Heart left ventricle (tissue), 16 donors: Measurements from ENCODE around the gene CNOT10. TPM values are rescaled to one million over a fixed set of nuclear protein-coding genes. Genes with fewer than 3 reads are reported as not detected.
"Not testable (repeated sequence)": the region's sequence is repeated elsewhere in the genome, so short reads cannot be mapped to it uniquely, and the experiment has no call there.

Experiments
- ATAC-seq, 4 donors: fragments of 200-7000 bp; cut with Tn5 transposase; one replicate each; pipeline ENCODE4 v1.9.1; 2020 to 2022; ENCODE audit warnings: moderate library complexity in 4 of 4, mild to moderate bottlenecking in 3 of 4, moderate number of reproducible peaks in 1 of 4
- DNase-seq, 5 donors: peaks; one replicate each; pipeline ENCODE4 v3.0.0-alpha.2; 2020
- H3K27ac ChIP-seq, 12 donors: fragments of 200-600 bp; sonication (generic) in 4 of 12; one replicate each; pipeline versions ENCODE4 v1.5.0 to v1.8.0; 2016 to 2022; ENCODE audit warnings: mild to moderate bottlenecking in 2 of 12
- H3K27me3 ChIP-seq, 9 donors: fragments of 200-600 bp; sonication (generic) in 2 of 9; one replicate each; pipeline versions ENCODE4 v1.5.1 to v1.8.0; 2016 to 2022; ENCODE audit warnings: mild to moderate bottlenecking in 3 of 9
- H3K36me3 ChIP-seq, 9 donors: fragments of 200-600 bp; sonication (generic) in 2 of 9; one replicate each; pipeline versions ENCODE4 v1.5.0 to v1.8.0; 2018 to 2022; ENCODE audit warnings: mild to moderate bottlenecking in 2 of 9
- H3K4me1 ChIP-seq, 12 donors: fragments of 200-600 bp; sonication (generic) in 4 of 12; one replicate each; pipeline versions ENCODE4 v1.5.0 to v1.8.0; 2016 to 2022; ENCODE audit warnings: mild to moderate bottlenecking in 3 of 12
- H3K4me3 ChIP-seq, 12 donors: fragments of 200-600 bp; sonication (generic) in 4 of 12; one replicate each; pipeline versions ENCODE4 v1.5.0 to v1.8.0; 2017 to 2022; ENCODE audit warnings: mild to moderate bottlenecking in 9 of 12, moderate library complexity in 4 of 12
- H3K9me3 ChIP-seq, 12 donors: fragments of 200-600 bp; sonication (generic) in 4 of 12; one replicate each; pipeline versions ENCODE4 v1.5.0 to v1.8.0; 2016 to 2022; ENCODE audit warnings: mild to moderate bottlenecking in 1 of 12
- POLR2A ChIP-seq, 2 donors: fragments of 450-650 bp; IDR thresholded peaks; one replicate each; pipeline ENCODE4 v1.6.1; 2017; ENCODE audit warnings: antibody characterized with exemption in 2 of 2, mild to moderate bottlenecking in 2 of 2, moderate library complexity in 2 of 2
- WGBS, 4 donors: extraction: QIAGEN DNeasy Blood & Tissue Kit in 2 of 4; methylation state at CpG; one replicate each; pipeline versions ENCODE4 v1.1.5 to v1.1.7; 2013 to 2018; 5-methylcytosine and 5-hydroxymethylcytosine counted together
- intact Hi-C, 10 donors: fragments of 100-400 bp; cut with DNase I; formaldehyde crosslinking; loops; one replicate each; pipeline versions ENCODE4 v1.11.1 to v1.14.2; 2022
- polyA plus RNA-seq, 2 donors: library from polyadenylated mRNA; stranded (reverse); fragments of 200-250 nt; gene quantifications; one replicate each; pipeline ENCODE4 v1.2.3, GENCODE V29; 2013
- total RNA-seq, 9 donors: library from RNA; depleted of rRNA in 2 of 9; stranded (reverse); fragments of >200 nt in 2 of 9; fragmentation: NEBNext Ultra II Directional in 3 of 9; extraction: Animal tissue kit (Norgen Biotek cat#: 25700) in 3 of 9; gene quantifications; one replicate each; pipeline versions ENCODE4 v1.1.0 to v1.2.4, GENCODE V29; 2016 to 2023
- TF ChIP-seq, protein P1 (sequence below), 12 donors: fragments of 200-600 bp; sonication (generic) in 4 of 12; IDR thresholded peaks; one replicate each; pipeline versions ENCODE4 v1.5.0 to v1.8.0; 2018 to 2022; ENCODE audit warnings: antibody characterized with exemption in 12 of 12, mild to moderate bottlenecking in 5 of 12
- donor health status: ischemic (EF 13 %, LVEDD 7.1; RV severe dilation, severe dysfunction).
- donor health status: healthy with polysubstance abuse.
- donor health status: DM: no; HTN: yes; CAD: no.
- donor health status: DM: no; HTN: no; CAD: no.
- donor health status: ischemic (EF 25% LVEDD 6.9; RV normal size, moderate dysfunction).
- donor health status: ischemic (EF 25% LVEDD 5.7; RV mildly dilated, moderate dysfunction).
- donor health status: healthy.
- donor health status: DM: yes; HTN: yes; CAD: no.
- donor health status: ischemic (EF 35%, LVEDD 5.7; RV mildly dilated, moderate dysfunction).
- donor health status: nonischemic (EF 11% LVEDD 7.7; RV severe dilation, severe dysfunction).
- donor health status: DM: yes; HTN: yes; CAD: no.
- donor health status: PGD.
- donor health status: ischemic (EF 29% LVEDD 5.4; RV normal size, mild dysfunction).
- donor health status: nonischemic (EF 23%, LVEDD 6.1; RV moderate dilation, normal function).

The CNOT10 gene
- total and polyA plus RNA-seq, 11 donors = 6.3 to 23.3 (median 15.9) TPM

DNA sequence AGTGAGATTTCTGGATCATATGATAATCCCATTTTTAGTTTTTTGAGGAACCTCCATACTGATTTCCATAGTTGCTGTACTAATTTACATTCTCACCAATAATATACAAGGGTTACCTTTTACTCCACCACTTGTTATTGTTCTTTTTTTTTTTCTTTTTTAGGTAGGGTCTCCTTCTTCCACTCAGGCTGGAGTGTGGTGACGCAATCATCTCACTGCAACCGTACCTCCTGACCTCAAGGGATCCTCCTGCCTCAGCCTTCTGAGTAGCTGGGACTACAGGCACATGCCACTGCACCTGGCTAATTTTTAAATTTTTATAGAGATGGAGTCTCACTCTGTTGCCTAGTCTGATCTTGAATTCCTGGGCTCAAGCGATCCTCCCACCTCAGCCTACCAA, 24.4 kb upstream of the CNOT10 start:
- Histone ChIP-seq H3K4me1 (no peaks in the 10 kb centered on the region), H3K27me3 (no peaks in the 10 kb centered on the region), H3K4me3 (no peak overlapping the region), H3K36me3 (no peaks in the 10 kb centered on the region), H3K9me3 (no peaks in the 10 kb centered on the region), H3K27ac (no peak overlapping the region)
- intact Hi-C loops = loop anchor here in 3 of 10 donors (2.0 to 10.0 kb wide), 2 partner anchors 150 to 286 kb away; no protein-coding TSS in a partner anchor
- 82 to 97% (median 92%) methylated on average over 3 of the region's 3 CpGs for WGBS, 4 donors
- no peak for ATAC-seq
- DNase-seq = no peak
- TF ChIP-seq, protein P1, sequence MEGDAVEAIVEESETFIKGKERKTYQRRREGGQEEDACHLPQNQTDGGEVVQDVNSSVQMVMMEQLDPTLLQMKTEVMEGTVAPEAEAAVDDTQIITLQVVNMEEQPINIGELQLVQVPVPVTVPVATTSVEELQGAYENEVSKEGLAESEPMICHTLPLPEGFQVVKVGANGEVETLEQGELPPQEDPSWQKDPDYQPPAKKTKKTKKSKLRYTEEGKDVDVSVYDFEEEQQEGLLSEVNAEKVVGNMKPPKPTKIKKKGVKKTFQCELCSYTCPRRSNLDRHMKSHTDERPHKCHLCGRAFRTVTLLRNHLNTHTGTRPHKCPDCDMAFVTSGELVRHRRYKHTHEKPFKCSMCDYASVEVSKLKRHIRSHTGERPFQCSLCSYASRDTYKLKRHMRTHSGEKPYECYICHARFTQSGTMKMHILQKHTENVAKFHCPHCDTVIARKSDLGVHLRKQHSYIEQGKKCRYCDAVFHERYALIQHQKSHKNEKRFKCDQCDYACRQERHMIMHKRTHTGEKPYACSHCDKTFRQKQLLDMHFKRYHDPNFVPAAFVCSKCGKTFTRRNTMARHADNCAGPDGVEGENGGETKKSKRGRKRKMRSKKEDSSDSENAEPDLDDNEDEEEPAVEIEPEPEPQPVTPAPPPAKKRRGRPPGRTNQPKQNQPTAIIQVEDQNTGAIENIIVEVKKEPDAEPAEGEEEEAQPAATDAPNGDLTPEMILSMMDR (IDR thresholded peaks at IDR 0.05) = no peak
- TF ChIP-seq POLR2A (IDR thresholded peaks at IDR 0.05) = no peak

DNA sequence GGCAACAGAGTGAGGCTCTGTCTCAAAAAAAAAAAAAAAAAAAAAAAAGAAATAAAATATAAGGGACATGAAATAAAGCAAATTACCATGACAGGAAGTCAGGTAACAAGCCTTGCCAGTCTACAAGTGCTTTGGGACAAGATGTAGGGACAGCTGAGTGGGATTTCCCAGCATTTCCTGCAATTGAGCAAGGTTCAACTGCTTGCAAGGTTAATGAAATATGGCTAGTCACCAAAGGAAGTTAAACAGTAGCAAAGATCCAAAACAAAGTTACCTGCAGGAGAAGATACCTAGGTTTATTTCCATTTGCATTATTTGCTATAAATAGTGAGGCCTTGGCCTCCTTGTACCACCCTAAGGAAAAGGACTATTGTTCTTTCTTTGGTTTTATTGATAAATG, 22.3 kb upstream of the CNOT10 start:
- no peak for DNase-seq
- Histone ChIP-seq H3K27me3 (no peaks in the 10 kb centered on the region), H3K36me3 (no peaks in the 10 kb centered on the region), H3K4me1 (no peaks in the 10 kb centered on the region), H3K9me3 (no peaks in the 10 kb centered on the region), H3K4me3 (no peak overlapping the region), H3K27ac (no peak overlapping the region)
- TF ChIP-seq POLR2A (IDR thresholded peaks at IDR 0.05) = no peak
- TF ChIP-seq, protein P1 (IDR thresholded peaks at IDR 0.05) = no peak
- intact Hi-C loops = loop anchor here in 2 of 10 donors (10.0 kb wide), 1 partner anchor 288 kb away; no protein-coding TSS in a partner anchor
- ATAC-seq = no peak

DNA sequence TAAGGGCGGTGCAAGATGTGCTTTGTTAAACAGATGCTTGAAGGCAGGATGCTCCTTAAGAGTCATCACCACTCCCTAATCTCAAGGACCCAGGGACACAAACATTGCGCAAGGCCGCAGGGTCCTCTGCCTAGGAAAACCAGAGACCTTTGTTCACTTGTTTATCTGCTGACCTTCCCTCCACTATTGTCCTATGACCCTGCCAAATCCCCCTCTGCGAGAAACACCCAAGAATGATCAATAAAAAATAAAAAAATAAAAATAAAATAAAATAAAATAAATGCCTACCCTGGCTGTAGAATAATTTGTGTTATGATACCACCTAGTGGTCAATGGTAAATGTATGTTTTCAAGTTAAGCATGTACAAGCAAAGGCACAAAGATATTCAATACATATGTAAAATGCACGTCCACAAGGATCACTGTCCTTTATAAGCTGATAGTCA, 20.3 kb upstream of the CNOT10 start:
- WGBS, 4 donors = 51 to 56% (median 54%) methylated on average over 5 of the region's 5 CpGs
- intact Hi-C loops = loop anchor here in 8 of 10 donors (1.0 to 10.0 kb wide), 4 partner anchors 154 to 290 kb away; no protein-coding TSS in a partner anchor
- H3K4me3 ChIP-seq, H3K36me3 ChIP-seq, H3K9me3 ChIP-seq, H3K4me1 ChIP-seq, H3K27me3 ChIP-seq, H3K27ac ChIP-seq: not testable (repeated sequence)
- ATAC-seq (peak in 2 of 4 donors; percentile 62 to 67), DNase-seq (peak in 1 of 5 donors; percentile 46)
- TF ChIP-seq, protein P1 (IDR thresholded peaks at IDR 0.05) = peak; percentile 49 to 73 (median 62)

DNA sequence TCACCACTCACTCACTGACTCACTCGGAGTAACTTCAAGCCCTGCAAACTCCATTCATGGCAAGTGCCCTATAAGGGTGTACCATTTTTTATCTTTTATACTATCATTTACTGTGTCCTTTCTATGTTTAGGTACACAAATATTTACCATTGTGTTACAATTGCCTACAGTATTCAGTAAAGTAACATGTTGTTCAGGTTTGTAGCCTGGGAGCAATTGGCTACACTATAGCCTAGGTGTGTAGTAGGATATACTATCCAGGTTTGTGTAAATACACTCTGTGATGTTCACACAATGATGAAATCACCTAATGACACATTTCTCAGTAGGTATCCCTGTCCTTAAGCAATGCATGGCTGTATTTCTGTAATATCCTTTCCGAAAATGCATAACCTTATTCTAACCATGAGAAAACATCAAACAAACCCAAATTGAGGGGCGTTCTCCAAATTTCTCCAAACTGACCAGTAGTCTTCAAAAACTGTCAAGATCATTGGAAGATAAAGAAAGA, 17.9 kb upstream of the CNOT10 start:
- ATAC-seq (no peak), DNase-seq (no peak)
- Histone ChIP-seq H3K9me3 (peaks cover 0 to 4% (median 0%) of the 10 kb centered on the region in 12 donors), H3K36me3 (no peaks in the 10 kb centered on the region), H3K27ac (no peak overlapping the region), H3K4me3 (no peak overlapping the region), H3K4me1 (no peaks in the 10 kb centered on the region), H3K27me3 (no peaks in the 10 kb centered on the region)
- TF ChIP-seq, protein P1 (IDR thresholded peaks at IDR 0.05) = no peak
- no peak for TF ChIP-seq POLR2A (IDR thresholded peaks at IDR 0.05)
- WGBS, 4 donors = 86 to 91% (median 89%) methylated on average over 3 of the region's 3 CpGs
- intact Hi-C loops = loop anchor here in 3 of 10 donors (2.0 to 10.0 kb wide), 3 partner anchors 156 to 292 kb away; no protein-coding TSS in a partner anchor

DNA sequence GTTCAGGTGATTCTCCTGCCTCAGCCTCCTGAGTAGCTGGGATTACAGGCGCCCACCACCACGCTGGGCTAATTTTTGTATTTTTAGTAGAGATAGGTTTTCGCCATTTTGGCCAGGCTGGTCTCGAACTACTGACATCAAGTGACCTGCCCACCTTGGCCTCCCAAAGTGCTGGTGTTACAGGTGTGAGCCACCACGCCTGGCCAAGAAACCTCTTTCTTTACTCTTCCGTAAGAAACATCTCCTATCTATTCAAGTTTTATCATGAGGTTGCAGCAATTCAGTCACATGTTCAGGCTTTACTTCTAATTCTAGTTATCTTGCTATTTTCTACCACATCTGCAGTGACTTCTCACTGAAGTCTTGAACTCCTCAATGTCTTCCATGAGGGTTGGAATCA, 15.8 kb upstream of the CNOT10 start:
- H3K4me1 ChIP-seq, H3K27me3 ChIP-seq, H3K4me3 ChIP-seq, H3K36me3 ChIP-seq, DNase-seq, ATAC-seq, H3K27ac ChIP-seq, H3K9me3 ChIP-seq: not testable (repeated sequence)
- 88 to 94% (median 92%) methylated on average over 6 of the region's 6 CpGs for WGBS, 4 donors
- intact Hi-C loops = loop anchor here in 2 of 10 donors (10.0 kb wide), 1 partner anchor 294 kb away; no protein-coding TSS in a partner anchor

DNA sequence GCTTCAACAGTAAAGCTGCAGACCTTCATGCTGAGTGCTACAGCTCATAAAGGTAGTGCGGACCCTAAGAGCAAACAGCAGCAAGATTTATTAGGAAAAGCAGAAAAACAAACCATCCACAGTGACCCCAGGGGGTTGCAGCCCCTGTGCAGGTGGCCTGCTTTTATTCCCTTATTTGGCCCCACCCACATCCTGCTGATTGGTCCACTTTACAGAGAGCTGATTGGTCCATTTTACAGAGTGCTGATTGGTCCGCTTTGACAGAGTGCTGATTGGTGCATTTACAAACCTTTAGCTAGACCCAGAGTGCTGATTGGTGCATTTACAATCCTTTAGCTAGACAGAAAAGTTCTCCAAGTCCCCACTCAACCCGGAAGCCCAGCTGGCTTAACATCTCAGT, 11.3 kb upstream of the CNOT10 start:
- H3K36me3 ChIP-seq, DNase-seq, H3K27ac ChIP-seq, H3K4me3 ChIP-seq, H3K27me3 ChIP-seq, H3K9me3 ChIP-seq, H3K4me1 ChIP-seq, ATAC-seq: not testable (repeated sequence)
- 78 to 98% (median 86%) methylated on average over 3 of the region's 3 CpGs for WGBS, 4 donors
- intact Hi-C loops = loop anchor here in 1 of 10 donors (10.0 kb wide), 1 partner anchor 289 kb away; no protein-coding TSS in a partner anchor
